PFSK-1 (cell line): ENCODE data around the gene NCAPH2.

Experiments used
- FOXP2 ChIP-seq: optimal IDR thresholded peaks from 2 replicates; pipeline ENCODE3; 2011; ENCODE audit warnings: borderline replicate concordance, control low read depth, inconsistent platforms; ENCODE audit not compliant: insufficient read depth; ENCODE audit errors: extremely low read length, extremely low read depth
- POLR2AphosphoS5 ChIP-seq: IDR thresholded peaks from 2 replicates; pipeline ENCODE4 v1.6.1; 2012; ENCODE audit warnings: low read depth, mild to moderate bottlenecking, control low read depth, low read length, moderate library complexity
- SIN3A ChIP-seq: IDR thresholded peaks from 2 replicates; pipeline ENCODE4 v1.6.1; 2012; ENCODE audit warnings: mild to moderate bottlenecking, low read length, moderate library complexity, borderline replicate concordance; ENCODE audit not compliant: insufficient read depth
- TAF1 ChIP-seq: IDR thresholded peaks from 2 replicates; pipeline ENCODE4 v1.6.1; 2012; ENCODE audit warnings: low read length, control low read depth, borderline replicate concordance; ENCODE audit not compliant: insufficient read depth
- TF ChIP-seq, protein P1 (sequence below), 2 experiments: IDR thresholded peaks; 2 replicates each; pipeline versions ENCODE4 v1.6.1 to v1.8.0; 2011 to 2012; ENCODE audit warnings: low read depth in 2 of 2, low read length in 2 of 2, control low read depth in 1 of 2, inconsistent platforms in 1 of 2, mild to moderate bottlenecking in 1 of 2, moderate library complexity in 1 of 2; ENCODE audit not compliant: insufficient read depth in 1 of 2

Gene NCAPH2

DNA sequence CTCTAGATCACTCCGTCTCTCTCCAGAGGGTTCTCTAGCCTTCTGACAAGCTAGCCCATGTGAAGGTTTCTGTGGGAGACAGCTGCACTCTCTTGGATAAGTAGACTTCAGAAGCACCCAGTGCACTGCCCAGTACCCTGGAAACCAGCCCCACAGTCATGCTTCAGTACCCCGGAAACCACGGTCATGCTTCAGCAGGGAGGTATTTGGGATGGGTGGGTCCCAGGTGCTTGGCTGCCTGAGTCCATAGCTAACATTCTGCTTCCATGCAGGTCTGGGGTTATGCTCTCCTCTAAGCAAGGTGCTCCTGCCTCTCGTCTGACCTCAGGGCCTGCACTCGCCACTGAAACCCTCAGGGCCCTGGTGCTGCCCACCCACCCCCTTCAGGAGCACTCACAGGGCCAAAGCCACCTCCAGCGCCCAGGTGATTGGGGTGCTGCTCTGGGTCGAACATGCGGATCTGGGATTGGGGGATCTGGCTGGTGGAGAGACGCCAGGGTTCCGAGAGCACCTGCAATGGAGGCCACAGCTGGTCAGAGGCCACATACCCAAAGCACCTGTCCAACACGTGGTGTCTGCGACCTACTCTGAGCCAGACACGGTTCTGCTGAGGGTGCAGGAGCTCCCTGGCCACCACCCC, 62.0 kb downstream of the NCAPH2 start:
- TF ChIP-seq SIN3A = no peak
- TF ChIP-seq, protein P1, sequence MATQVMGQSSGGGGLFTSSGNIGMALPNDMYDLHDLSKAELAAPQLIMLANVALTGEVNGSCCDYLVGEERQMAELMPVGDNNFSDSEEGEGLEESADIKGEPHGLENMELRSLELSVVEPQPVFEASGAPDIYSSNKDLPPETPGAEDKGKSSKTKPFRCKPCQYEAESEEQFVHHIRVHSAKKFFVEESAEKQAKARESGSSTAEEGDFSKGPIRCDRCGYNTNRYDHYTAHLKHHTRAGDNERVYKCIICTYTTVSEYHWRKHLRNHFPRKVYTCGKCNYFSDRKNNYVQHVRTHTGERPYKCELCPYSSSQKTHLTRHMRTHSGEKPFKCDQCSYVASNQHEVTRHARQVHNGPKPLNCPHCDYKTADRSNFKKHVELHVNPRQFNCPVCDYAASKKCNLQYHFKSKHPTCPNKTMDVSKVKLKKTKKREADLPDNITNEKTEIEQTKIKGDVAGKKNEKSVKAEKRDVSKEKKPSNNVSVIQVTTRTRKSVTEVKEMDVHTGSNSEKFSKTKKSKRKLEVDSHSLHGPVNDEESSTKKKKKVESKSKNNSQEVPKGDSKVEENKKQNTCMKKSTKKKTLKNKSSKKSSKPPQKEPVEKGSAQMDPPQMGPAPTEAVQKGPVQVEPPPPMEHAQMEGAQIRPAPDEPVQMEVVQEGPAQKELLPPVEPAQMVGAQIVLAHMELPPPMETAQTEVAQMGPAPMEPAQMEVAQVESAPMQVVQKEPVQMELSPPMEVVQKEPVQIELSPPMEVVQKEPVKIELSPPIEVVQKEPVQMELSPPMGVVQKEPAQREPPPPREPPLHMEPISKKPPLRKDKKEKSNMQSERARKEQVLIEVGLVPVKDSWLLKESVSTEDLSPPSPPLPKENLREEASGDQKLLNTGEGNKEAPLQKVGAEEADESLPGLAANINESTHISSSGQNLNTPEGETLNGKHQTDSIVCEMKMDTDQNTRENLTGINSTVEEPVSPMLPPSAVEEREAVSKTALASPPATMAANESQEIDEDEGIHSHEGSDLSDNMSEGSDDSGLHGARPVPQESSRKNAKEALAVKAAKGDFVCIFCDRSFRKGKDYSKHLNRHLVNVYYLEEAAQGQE (IDR thresholded peaks at IDR 0.05; ENCODE audit: insufficient read depth in 1 of 2, low read depth in 2 of 2, low read length in 2 of 2) = no peak
- TF ChIP-seq TAF1 = no peak
- no peak for TF ChIP-seq POLR2AphosphoS5
- no peak for TF ChIP-seq FOXP2

- TF ChIP-seq SIN3A = no peak
- no peak for TF ChIP-seq TAF1
- no peak for TF ChIP-seq POLR2AphosphoS5
- TF ChIP-seq FOXP2 = no peak
Observed at GRCh38 chr22:50570861-50571260, 62.8 kb downstream of the NCAPH2 start.

DNA sequence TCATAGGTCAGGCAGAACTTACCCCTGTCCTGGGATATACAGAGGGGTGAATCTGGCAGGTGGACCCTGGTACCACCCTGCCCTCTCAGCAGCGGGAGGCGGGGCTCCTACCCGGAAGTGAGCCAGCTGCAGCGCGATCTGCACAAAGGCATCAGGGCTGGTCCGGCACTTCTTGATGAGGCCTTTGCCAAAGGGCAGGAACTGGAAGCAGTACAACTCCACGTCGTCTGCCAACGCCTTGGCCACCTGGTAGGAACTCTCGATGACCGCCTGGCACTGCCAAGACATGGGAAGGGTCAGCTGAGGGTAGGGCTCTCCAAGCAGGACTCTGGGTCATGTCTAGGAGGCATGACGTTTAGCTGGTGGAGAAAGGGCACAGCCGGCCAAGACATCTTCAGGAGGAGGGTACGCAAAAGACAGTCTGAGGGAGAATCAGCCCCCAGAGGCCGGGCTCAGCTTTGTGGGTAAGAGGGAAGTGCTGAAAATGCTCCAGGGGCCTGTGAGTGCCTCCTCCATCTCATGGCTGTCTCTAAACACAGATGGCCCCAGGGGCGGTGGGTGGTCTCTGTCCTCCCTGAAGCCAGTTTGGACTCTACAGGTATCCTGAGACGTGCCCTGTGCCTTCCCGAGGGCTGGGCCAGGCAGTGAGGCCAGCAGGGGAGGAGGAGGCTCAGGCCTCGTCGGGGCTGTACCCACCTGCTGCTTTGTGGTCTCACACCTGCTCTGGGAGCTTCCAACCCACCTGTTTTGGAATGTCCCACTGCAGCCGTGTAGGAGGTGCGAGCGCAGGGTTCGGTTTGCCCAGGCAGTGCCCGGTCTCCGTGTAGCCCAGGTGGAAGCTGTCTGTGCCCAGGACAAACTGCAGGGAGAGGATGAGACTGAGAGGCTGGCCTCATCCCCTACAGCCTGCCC, 63.5 kb downstream of the NCAPH2 start:
- TF ChIP-seq POLR2AphosphoS5 (no peak), SIN3A (no peak), TAF1 (no peak), FOXP2 (no peak)
- TF ChIP-seq, protein P1 (IDR thresholded peaks at IDR 0.05; ENCODE audit: insufficient read depth in 1 of 2, low read depth in 2 of 2, low read length in 2 of 2) = no peak

- TF ChIP-seq FOXP2 = no peak
- no peak for TF ChIP-seq SIN3A
- TF ChIP-seq TAF1 = no peak
Observed at GRCh38 chr22:50572965-50573364, 64.9 kb downstream of the NCAPH2 start.

- TF ChIP-seq SIN3A (no peak), POLR2AphosphoS5 (no peak), TAF1 (no peak), FOXP2 (no peak)
- TF ChIP-seq, protein P1 (IDR thresholded peaks at IDR 0.05; ENCODE audit: insufficient read depth in 1 of 2, low read depth in 2 of 2, low read length in 2 of 2) = no peak
Observed at GRCh38 chr22:50573491-50574382, 65.7 kb downstream of the NCAPH2 start.
